ENCODE results near the gene TMEM37.

TMEM37 gene

DNA sequence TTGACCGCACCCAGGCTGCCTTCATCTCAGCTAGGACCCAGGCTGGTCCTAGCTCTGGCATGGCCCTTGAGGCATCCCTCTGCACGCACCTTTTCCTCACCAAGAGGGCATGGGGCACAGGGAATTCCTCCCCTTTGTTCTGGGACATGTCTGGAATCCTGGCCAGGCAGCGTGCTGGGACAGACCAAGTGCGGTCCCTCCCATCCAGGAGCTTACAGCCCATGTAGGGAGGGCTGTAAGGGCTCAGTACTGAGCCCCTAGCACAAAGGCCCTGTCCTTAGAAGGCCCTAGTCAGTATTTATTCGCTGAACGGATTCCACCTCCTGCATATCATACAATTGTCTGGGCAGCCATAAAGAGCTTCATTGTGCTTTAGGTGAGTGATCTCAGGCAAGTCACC, 3.0 kb downstream of the TMEM37 start:
- DNase-seq (ENCODE audit: extremely low read depth, low read depth), result no peak
- TF ChIP-seq, protein P1, sequence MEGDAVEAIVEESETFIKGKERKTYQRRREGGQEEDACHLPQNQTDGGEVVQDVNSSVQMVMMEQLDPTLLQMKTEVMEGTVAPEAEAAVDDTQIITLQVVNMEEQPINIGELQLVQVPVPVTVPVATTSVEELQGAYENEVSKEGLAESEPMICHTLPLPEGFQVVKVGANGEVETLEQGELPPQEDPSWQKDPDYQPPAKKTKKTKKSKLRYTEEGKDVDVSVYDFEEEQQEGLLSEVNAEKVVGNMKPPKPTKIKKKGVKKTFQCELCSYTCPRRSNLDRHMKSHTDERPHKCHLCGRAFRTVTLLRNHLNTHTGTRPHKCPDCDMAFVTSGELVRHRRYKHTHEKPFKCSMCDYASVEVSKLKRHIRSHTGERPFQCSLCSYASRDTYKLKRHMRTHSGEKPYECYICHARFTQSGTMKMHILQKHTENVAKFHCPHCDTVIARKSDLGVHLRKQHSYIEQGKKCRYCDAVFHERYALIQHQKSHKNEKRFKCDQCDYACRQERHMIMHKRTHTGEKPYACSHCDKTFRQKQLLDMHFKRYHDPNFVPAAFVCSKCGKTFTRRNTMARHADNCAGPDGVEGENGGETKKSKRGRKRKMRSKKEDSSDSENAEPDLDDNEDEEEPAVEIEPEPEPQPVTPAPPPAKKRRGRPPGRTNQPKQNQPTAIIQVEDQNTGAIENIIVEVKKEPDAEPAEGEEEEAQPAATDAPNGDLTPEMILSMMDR (IDR thresholded peaks at IDR 0.05; ENCODE audit: low read depth, low read length), result no peak

DNA sequence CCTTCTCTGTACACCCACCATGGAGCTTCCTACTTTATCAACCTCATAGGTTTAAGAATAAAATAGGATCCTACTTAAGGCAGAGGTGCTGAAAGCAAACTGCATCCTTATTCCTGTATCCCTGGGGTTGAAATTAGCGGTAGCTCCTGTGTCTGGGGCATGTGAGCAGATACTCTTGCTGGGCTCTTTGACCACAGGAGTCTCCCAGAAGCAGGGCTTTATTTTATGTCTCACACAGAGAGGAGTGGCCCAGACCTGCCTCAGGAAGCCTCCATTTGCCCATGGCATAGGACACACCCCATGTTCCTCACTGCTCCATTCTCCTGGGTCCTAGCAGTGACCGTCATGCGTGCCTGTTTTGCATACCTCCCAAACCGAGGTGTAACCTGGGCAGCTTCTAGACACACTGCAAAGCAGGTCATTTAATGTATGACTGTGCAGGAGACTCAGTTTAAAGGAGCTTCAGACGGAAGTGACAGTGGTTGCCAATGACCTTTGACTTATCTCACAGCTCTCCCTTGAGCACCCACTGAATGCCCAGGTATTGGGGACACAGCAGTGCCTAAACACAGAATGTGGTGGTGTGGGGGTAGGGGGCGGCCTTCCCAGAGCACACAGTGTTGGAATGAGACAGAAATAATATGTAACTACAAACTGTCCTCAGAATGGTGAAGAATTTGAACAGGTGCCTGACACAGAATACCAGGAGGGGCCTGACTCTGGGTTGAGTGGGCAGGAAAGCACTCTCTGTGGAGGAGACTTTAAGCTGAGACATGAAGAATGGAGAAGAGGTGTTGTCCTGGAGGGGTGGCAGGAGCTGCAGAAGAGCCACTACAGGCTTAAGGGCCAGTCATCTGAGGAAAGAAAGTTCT, 3.7 kb downstream of the TMEM37 start:
- TF ChIP-seq, protein P1 (IDR thresholded peaks at IDR 0.05; ENCODE audit: low read depth, low read length), result no peak
- DNase-seq (ENCODE audit: extremely low read depth, low read depth), result no peak

DNA sequence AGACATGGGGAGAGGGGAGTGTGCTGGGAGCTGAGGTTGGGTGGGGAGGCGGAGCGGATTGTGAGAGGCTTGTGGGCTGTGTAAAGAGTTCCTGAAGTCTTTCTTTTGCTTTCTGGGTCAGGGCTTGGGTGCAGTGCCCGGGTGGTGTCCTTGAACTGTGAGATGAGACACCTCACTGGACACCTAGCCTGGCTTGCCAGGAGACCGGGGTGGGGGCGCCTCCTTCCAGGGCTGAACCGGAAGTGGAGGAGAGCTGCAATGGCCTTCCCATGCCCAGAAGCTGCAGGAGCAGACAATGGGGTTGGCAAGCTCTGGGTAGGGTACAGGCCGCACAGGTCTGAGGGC, 4.3 kb downstream of the TMEM37 start:
- no peak for DNase-seq (ENCODE audit: extremely low read depth, low read depth)

DNA sequence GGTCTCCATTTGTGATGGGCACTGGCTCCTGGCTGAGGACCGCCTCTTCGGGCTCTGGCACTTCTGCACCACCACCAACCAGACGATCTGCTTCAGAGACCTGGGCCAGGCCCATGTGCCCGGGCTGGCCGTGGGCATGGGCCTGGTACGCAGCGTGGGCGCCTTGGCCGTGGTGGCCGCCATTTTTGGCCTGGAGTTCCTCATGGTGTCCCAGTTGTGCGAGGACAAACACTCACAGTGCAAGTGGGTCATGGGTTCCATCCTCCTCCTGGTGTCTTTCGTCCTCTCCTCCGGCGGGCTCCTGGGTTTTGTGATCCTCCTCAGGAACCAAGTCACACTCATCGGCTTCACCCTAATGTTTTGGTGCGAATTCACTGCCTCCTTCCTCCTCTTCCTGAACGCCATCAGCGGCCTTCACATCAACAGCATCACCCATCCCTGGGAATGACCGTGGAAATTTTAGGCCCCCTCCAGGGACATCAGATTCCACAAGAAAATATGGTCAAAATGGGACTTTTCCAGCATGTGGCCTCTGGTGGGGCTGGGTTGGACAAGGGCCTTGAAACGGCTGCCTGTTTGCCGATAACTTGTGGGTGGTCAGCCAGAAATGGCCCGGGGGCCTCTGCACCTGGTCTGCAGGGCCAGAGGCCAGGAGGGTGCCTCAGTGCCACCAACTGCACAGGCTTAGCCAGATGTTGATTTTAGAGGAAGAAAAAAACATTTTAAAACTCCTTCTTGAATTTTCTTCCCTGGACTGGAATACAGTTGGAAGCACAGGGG, 5.5 kb downstream of the TMEM37 start:
- TF ChIP-seq, protein P1 (IDR thresholded peaks at IDR 0.05; ENCODE audit: low read depth, low read length), result no peak
- no peak for DNase-seq (ENCODE audit: extremely low read depth, low read depth)

More for the DNA sequence above, 4.3 kb downstream of the TMEM37 start:
- TF ChIP-seq, protein P1 (IDR thresholded peaks at IDR 0.05; ENCODE audit: low read depth, low read length), result no peak

DNA sequence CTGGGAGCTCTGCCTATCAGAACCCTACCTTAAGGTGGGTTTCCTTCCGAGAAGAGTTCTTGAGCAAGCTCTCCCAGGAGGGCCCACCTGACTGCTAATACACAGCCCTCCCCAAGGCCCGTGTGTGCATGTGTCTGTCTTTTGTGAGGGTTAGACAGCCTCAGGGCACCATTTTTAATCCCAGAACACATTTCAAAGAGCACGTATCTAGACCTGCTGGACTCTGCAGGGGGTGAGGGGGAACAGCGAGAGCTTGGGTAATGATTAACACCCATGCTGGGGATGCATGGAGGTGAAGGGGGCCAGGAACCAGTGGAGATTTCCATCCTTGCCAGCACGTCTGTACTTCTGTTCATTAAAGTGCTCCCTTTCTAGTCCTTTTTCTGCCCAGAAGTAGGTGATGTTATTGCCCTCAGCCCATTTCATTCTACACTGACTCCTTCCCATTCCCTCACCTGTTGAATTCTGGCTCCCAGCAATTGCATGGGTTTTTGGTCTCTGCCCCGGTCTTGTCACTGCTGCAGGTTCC, 6.5 kb downstream of the TMEM37 start:
- no peak for DNase-seq (ENCODE audit: extremely low read depth, low read depth)
- TF ChIP-seq, protein P1 (IDR thresholded peaks at IDR 0.05; ENCODE audit: low read depth, low read length), result no peak

DNA sequence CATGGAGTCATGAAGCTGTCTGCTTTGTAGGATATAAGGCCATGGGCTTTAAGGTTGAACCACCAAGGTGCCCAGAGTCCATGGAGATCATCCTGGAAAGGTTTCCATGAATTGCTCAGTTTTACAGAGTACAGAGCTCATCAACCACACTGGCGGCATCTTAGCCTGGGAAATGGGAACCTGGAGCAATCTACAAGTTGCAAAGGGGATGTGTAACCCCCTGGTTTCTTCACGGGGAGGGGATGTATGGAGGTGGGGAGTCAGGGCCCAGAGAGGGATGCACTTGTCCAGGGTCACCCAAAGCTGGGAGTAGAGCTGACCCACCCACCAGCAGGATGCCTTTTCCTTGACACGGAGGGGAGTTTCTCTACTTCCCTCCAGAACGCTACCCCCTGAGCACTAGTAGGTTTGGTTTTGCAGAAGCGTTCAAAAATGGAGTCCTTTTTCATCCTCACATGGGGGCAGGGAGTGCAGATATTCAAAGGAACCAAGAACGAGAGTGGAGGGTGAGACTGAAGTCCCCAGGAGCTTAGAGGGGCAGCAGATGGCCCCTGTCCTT, 7.2 kb downstream of the TMEM37 start:
- DNase-seq (ENCODE audit: extremely low read depth, low read depth), result no peak
- TF ChIP-seq, protein P1 (IDR thresholded peaks at IDR 0.05; ENCODE audit: low read depth, low read length), result no peak

All from AG09319 (cell line).